GM21576 (cell line): ENCODE results near the gene SLC23A3.

Source experiments
- ATAC-seq: cut with Tn5 transposase; IDR thresholded peaks from one replicate; pipeline ENCODE4 v1.9.1; 2021; ENCODE audit warnings: mild to moderate bottlenecking, moderate library complexity; ENCODE audit not compliant: unreplicated experiment

Gene SLC23A3

DNA sequence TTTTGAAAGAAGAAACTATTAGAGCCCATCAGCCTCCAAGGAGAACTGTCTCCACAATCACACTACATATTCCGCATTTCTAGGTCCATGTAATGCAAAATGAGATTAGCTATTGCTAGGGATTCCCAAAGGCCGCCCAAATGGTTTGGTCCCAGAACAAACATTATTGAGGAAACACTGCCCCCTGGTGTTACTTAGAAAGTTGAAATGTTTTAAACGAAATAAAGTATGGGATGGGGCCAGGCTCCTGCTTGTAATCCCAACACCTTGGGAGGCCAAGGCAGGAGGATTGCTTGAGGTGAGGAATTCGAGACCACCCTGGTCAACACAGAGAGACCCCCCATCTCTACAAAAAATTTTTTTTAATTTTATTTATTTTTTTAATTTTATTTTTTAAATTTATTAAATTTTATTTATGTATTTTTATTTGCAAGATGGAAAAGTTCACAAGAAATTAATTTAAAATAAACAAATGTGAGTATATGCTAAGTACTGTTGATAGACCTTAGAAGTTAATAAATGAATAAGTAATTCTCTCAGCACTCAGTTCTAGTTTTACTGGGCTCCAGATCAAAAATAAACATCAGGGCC lies 14.7 kb downstream of the SLC23A3 start:
- peak; percentile 46 for ATAC-seq

DNA sequence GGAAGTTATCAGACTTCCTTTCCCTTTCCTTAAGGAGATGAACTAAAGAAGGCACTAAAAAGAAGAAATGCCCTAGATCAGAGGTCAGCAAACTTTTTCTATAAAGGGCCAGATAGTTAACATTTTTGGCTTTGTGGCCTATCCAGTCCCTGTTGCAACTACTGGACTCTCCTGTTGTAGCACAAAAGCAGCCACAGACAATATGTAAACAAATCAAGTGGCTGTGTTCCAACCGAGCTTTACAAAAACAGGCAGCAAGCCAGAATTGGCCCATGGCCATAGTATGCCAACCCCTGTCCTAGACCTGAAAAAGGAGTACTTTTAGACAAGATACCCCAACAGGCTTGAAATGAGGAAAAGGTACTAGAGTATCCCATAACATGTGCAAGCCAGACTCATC lies 20.2 kb downstream of the SLC23A3 start:
- no peak for ATAC-seq

DNA sequence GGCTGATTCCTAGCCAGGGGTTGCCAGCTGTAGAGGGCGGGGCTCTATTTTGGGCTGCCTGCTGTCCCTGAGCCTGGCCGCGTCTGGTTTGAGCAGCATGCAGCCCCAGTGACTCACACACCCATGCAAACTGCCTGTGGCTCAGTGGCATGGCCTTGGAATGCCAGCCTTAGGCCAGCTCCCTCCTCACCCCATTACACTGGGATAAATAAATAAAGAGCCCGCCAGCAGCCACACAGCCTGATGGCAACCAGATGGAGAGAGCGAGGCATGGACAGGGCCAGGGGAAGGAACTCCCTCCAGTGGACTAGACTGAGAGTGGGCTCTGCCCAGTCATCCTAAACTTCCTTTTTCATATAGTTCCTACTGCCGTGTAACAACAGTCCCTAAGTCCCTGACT lies 27.5 kb downstream of the SLC23A3 start:
- no peak for ATAC-seq

DNA sequence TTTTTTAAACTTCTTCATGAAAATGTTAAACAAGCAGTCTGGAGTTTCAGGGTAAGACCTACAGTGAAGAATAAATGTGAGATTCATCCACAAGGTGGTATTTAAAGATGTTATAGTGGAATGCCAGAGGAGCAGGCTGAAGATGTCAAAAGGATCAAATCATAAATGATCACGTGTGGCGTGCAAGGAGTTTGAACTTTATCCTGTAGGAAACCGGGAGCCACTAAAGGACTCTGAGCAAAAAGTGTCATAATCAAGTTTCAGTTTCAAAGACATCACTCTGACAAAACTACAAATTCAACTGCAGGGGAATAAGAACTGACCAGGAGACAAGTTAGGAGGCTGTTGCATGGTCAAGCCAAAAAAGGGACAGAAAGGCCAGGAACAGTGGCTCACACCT lies 29.1 kb downstream of the SLC23A3 start:
- no peak for ATAC-seq

DNA sequence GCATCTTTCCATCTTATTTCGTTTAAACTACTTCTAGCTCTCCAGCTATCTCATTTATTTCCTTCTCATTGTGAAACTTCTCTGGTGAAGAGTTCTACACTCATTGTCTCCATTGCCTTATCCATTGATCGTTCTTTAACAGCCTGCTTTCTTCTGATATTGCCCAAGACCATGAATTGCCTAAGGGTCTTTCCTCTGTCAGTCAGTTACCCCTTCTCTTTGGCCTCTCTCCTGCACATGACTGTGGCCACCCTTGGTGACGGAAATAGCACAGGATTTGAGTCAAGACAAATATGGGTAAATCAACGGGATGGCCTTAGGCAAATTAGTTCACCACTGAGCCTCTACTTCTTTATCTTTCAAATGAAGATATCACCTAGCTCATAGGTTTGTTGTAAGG lies 35.9 kb downstream of the SLC23A3 start:
- ATAC-seq, result no peak

GRCh38 chr2:219131744-219132143 lies 38.1 kb downstream of the SLC23A3 start:
- no peak for ATAC-seq

DNA sequence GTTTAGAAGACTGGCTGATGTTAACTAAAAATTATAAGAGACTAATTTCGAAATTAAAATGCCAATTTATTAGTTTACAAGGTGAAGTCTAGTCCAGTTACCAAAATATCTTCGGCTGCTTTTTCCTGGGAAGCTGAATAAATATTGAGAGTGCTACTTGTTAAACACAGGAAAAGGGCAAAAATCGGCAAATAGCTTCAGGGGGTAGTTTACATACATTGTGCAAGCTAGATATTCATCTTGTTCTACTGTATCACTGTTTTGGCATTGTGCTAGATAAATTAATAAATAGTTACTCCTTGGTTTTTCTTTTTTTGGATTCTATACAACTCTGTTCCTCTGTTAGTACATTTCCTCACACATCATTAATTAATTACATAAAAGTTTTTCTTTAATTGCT lies 38.5 kb downstream of the SLC23A3 start:
- ATAC-seq, result no peak

DNA sequence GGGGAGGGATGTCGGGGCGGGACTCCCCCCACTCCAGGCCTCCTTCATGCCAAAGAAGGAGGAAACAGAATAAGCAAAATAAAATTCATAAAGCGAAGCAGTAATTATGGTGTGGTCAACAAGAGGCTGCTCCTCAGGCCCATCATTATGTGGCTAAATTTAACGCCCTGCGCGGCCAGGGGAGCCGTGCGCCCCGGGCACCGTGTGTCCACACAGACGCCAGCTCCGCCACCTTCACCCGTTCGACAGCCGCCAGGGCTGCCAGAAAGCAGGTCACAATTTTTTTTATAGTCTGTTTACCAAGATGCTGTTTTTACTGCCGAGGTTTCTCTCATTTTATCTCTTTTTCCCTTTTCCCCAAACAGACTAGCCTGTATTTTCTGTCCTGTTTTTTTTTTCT lies 40.2 kb downstream of the SLC23A3 start:
- no peak for ATAC-seq

DNA sequence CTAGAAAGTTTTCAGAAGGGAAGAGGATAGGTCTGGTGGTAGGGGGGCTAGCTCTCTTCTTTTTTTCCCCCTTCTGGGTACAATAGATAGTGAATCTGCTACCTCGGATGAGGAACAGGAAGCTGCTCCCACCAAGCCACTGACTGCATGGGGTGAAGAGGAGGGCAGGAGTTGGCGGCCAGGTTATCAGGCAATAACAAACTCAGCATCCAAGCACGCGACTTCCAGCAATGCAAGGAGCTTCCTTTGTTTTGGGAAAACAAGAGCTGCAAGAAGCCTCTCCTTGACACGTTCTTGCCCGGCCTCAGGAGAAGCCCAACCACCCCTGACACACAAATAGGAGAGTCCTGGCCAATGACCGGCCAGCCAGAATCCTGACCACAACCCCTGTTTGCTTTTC lies 41.4 kb downstream of the SLC23A3 start:
- ATAC-seq, result no peak

DNA sequence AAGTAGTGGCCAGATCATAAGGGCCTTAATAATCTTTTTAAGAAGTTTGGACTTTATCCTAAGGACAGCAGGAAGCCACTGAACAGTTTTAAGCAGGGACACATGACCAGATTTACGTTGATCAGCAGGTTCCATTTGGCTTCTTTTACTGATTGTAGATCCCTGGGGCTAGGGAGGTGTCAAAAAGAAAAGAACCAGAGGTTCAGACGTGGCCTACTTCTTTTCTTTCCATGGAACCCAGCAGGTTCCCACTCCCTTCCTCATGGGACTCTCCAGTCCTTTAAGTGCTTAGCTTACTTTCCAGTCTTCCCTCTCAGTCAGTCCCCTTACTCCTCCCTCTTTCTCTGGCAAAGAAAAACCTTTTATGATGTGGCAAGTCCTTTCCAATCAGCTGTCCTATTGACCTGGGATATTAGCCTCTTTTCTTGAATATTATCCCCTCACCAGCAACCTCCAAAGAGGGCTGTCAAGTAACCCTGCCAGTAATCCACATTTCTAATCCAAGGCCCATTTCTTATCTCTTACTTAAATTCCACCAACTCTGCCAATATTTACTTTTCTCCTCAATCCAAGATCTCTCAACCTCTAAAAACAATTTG lies 42.7 kb downstream of the SLC23A3 start:
- no peak for ATAC-seq

DNA sequence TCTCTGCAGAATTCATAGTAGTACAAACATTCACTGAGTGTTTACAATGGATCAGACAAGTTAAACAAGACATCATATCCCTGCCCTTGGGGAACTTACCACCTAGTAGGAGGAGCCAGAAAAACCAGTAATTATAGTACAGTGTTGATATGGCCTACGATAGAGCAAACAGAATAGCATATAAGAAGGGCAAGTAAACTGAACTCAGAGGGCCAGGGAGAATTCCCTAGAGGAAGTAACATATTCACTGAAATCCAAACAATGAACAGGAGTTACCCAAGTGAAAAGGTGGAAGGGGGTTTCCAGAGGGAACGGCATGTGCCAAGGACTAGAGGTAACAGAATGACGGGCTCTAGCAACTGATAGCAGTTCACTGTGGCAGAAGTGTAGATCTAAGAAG lies 43.3 kb downstream of the SLC23A3 start:
- ATAC-seq, result no peak

- no peak for ATAC-seq
Measured at GRCh38 chr2:219125886-219126270, 44.0 kb downstream of the SLC23A3 start.

GRCh38 chr2:219125225-219125885 lies 44.5 kb downstream of the SLC23A3 start:
- no peak for ATAC-seq

- ATAC-seq, result no peak
Measured at GRCh38 chr2:219124381-219125110, 45.3 kb downstream of the SLC23A3 start.

DNA sequence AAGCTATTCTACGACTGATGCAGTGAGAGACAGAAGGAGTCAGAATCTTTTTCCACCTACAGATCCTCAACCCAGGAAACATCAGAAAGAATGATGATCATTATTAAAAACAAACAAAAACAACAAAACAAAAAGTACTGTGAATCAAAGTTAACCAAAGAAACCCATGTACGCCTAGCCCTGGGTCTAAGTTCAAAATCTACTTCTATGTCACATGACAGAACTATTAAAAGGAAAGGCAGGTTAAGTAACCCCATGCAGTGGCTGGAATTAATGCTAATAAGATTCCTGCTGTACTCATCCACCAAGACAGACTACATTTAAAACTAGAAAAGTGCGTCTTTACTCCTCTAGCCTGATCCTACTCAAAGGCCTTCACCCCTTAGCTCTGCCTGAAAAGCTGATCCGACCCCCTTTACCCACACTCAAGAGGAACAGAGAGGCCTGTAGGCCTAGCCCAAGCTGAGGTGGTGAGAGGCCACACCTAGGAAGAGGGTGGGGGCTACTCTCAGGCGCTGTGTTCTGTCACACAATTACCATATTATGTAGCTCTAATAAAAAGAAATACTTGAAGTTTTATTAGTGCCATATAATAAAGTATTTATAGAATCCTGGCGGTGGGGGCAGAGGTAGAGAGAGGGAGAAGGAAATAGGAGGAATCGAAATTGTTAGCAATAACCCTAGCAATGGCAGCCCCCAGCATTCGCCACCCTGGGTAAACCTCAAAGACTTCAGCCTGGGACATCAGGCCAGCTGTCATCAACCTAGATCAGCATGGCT lies 46.3 kb downstream of the SLC23A3 start:
- no peak for ATAC-seq

GRCh38 chr2:219122202-219122980 lies 47.4 kb downstream of the SLC23A3 start:
- no peak for ATAC-seq

- no peak for ATAC-seq
Measured at GRCh38 chr2:219120082-219120481, 49.7 kb downstream of the SLC23A3 start.

DNA sequence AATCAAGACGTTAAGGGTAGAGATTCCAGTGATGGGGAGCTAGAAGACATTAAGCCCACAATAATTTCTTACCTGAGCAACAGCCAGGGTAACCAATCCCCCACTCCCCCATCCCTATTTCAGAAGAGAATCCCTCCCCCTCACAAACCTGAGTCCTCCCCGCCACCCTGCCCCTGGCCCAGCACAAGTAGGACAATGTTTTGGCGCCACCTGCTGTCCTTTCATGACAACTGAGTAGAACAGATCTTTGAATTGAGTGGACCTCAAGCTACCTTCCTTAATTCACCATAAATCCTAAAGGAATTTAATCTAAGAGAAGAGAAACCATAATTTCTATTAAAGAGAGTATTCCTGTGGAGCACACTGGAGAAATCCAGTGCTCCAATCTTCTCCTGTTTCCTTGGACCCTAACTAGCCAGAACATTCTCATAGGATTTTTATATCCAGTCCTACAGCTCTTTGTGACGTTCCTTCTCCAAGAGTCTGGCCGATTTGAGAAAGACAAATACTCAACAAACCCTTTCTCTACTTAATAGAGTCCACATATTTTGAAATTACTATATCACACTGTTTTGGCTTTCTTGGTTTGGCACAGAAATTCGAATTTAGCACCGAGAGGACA lies 50.3 kb downstream of the SLC23A3 start:
- no peak for ATAC-seq

- ATAC-seq, result no peak
Measured at GRCh38 chr2:219118504-219118903, 51.3 kb downstream of the SLC23A3 start.
